Mammary epithelial cell (primary cell): ENCODE results near the gene SIK3.

Source experiments
- EZH2 ChIP-seq: IDR thresholded peaks from 2 replicates; pipeline ENCODE4 v1.6.1; 2012; ENCODE audit warnings: low read length, inconsistent platforms, borderline replicate concordance
- TF ChIP-seq, protein P1 (sequence below), 2 donors: IDR thresholded peaks in 1 of 2; conservative IDR thresholded peaks in 1 of 2; 2 replicates each; pipeline ENCODE4 v1.5.1; 2011 to 2012; ENCODE audit warnings: inconsistent platforms in 2 of 2, low read length in 2 of 2, mild to moderate bottlenecking in 2 of 2, control low read depth in 1 of 2, low read depth in 1 of 2; ENCODE audit not compliant: insufficient read depth in 1 of 2; ENCODE audit errors: extremely low read depth in 1 of 2

- TF ChIP-seq, protein P1, sequence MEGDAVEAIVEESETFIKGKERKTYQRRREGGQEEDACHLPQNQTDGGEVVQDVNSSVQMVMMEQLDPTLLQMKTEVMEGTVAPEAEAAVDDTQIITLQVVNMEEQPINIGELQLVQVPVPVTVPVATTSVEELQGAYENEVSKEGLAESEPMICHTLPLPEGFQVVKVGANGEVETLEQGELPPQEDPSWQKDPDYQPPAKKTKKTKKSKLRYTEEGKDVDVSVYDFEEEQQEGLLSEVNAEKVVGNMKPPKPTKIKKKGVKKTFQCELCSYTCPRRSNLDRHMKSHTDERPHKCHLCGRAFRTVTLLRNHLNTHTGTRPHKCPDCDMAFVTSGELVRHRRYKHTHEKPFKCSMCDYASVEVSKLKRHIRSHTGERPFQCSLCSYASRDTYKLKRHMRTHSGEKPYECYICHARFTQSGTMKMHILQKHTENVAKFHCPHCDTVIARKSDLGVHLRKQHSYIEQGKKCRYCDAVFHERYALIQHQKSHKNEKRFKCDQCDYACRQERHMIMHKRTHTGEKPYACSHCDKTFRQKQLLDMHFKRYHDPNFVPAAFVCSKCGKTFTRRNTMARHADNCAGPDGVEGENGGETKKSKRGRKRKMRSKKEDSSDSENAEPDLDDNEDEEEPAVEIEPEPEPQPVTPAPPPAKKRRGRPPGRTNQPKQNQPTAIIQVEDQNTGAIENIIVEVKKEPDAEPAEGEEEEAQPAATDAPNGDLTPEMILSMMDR (conservative IDR thresholded peaks at IDR 0.05 in 1 of 2, IDR thresholded peaks at IDR 0.05 in 1 of 2; ENCODE audit: extremely low read depth in 1 of 2, insufficient read depth in 1 of 2, low read depth in 1 of 2, low read length in 2 of 2): no peak
- no peak for TF ChIP-seq EZH2
Measured at GRCh38 chr11:116849486-116849885, 248.7 kb downstream of the SIK3 start.
